Measurements from ENCODE around the gene TRIM46. TPM values are rescaled to one million over a fixed set of nuclear protein-coding genes. Genes with fewer than 3 reads are reported as not detected.
"Not testable (repeated sequence)": the region's sequence is repeated elsewhere in the genome, so short reads cannot be mapped to it uniquely, and the experiment has no call there.

The TRIM46 gene
- total and polyA plus RNA-seq, 4 donors: 6.7 to 37.6 (median 18.2) TPM

- WGBS (ENCODE audit: insufficient coverage): 0% methylated on average over 13 of the region's 19 CpGs
- peak in 2 of 6 donors; percentile 72 to 79 for DNase-seq (ENCODE audit: low read depth in 4 of 6, low spot score in 6 of 6)
- Histone ChIP-seq H3K4me1 (ENCODE audit: control insufficient read depth, insufficient read depth, low read length) (peaks cover 23% of the 10 kb centered on the region), H3K4me3 (ENCODE audit: low read depth, low read length) (peak overlapping the region; percentile 72), H3K27me3 (ENCODE audit: control insufficient read depth, insufficient read depth, low read length) (no peaks in the 10 kb centered on the region), H3K9me3 (ENCODE audit: control insufficient read depth, insufficient read depth, low read length) (no peaks in the 10 kb centered on the region), H3K27ac (ENCODE audit: low read depth, low read length) (peak overlapping the region; percentile 88), H3K36me3 (ENCODE audit: control insufficient read depth, insufficient read depth, low read length) (peaks cover 6% of the 10 kb centered on the region)
Measured at GRCh38 chr1:155226910-155227260, 53.2 kb downstream of the TRIM46 start.

GRCh38 chr1:155227261-155228095 lies 53.8 kb downstream of the TRIM46 start:
- 0% methylated on average over 30 of the region's 42 CpGs for WGBS (ENCODE audit: insufficient coverage)
- H3K4me1 ChIP-seq (ENCODE audit: control insufficient read depth, insufficient read depth, low read length): peaks cover 29% of the 10 kb centered on the region

GRCh38 chr1:155228096-155228427 lies 54.4 kb downstream of the TRIM46 start:
- peak in 1 of 6 donors; percentile 27 for DNase-seq (ENCODE audit: low read depth in 4 of 6, low spot score in 6 of 6)
- WGBS (ENCODE audit: insufficient coverage): 82% methylated on average over 5 of the region's 9 CpGs
- H3K9me3 ChIP-seq (ENCODE audit: control insufficient read depth, insufficient read depth, low read length): no peaks in the 10 kb centered on the region
- H3K4me3 ChIP-seq (ENCODE audit: low read depth, low read length): peak overlapping the region; percentile 72
- peak overlapping the region; percentile 88 for H3K27ac ChIP-seq (ENCODE audit: low read depth, low read length)
- H3K36me3 ChIP-seq (ENCODE audit: control insufficient read depth, insufficient read depth, low read length): peaks cover 6% of the 10 kb centered on the region
- peaks cover 33% of the 10 kb centered on the region for H3K4me1 ChIP-seq (ENCODE audit: control insufficient read depth, insufficient read depth, low read length)
- H3K27me3 ChIP-seq (ENCODE audit: control insufficient read depth, insufficient read depth, low read length): no peaks in the 10 kb centered on the region

More at GRCh38 chr1:155227261-155228095, 53.8 kb downstream of the TRIM46 start:
- Histone ChIP-seq H3K27me3 (ENCODE audit: control insufficient read depth, insufficient read depth, low read length) (no peaks in the 10 kb centered on the region), H3K36me3 (ENCODE audit: control insufficient read depth, insufficient read depth, low read length) (peaks cover 6% of the 10 kb centered on the region), H3K4me3 (ENCODE audit: low read depth, low read length) (peak overlapping the region; percentile 72), H3K9me3 (ENCODE audit: control insufficient read depth, insufficient read depth, low read length) (no peaks in the 10 kb centered on the region), H3K27ac (ENCODE audit: low read depth, low read length) (peak overlapping the region; percentile 88)
- DNase-seq (ENCODE audit: low read depth in 4 of 6, low spot score in 6 of 6): peak; percentile 98 to 100 (median 100)

- WGBS (ENCODE audit: insufficient coverage): 25% methylated on average over 3 of the region's 3 CpGs
- H3K27ac ChIP-seq (ENCODE audit: low read depth, low read length); DNase-seq (ENCODE audit: low read depth in 4 of 6, low spot score in 6 of 6): not testable (repeated sequence)
Measured at GRCh38 chr1:155231302-155231701, 57.7 kb downstream of the TRIM46 start.

GRCh38 chr1:155232001-155232978 lies 58.6 kb downstream of the TRIM46 start:
- H3K4me3 ChIP-seq (ENCODE audit: low read depth, low read length); H3K9me3 ChIP-seq (ENCODE audit: control insufficient read depth, insufficient read depth, low read length); H3K27me3 ChIP-seq (ENCODE audit: control insufficient read depth, insufficient read depth, low read length): not testable (repeated sequence)
- Histone ChIP-seq H3K4me1 (ENCODE audit: control insufficient read depth, insufficient read depth, low read length) (peaks cover 17% of the 10 kb centered on the region), H3K27ac (ENCODE audit: low read depth, low read length) (peak overlapping the region; percentile 67), H3K36me3 (ENCODE audit: control insufficient read depth, insufficient read depth, low read length) (peaks cover 17% of the 10 kb centered on the region)
- WGBS (ENCODE audit: insufficient coverage): 49% methylated on average over 11 of the region's 13 CpGs
- DNase-seq (ENCODE audit: low read depth in 4 of 6, low spot score in 6 of 6): peak in 4 of 6 donors; percentile 55 to 89 (median 64)

More at GRCh38 chr1:155231302-155231701, 57.7 kb downstream of the TRIM46 start:
- peaks cover 24% of the 10 kb centered on the region for H3K4me1 ChIP-seq (ENCODE audit: control insufficient read depth, insufficient read depth, low read length)
- not testable (repeated sequence) for H3K27me3 ChIP-seq (ENCODE audit: control insufficient read depth, insufficient read depth, low read length); H3K9me3 ChIP-seq (ENCODE audit: control insufficient read depth, insufficient read depth, low read length); H3K4me3 ChIP-seq (ENCODE audit: low read depth, low read length); H3K36me3 ChIP-seq (ENCODE audit: control insufficient read depth, insufficient read depth, low read length)

- Histone ChIP-seq H3K4me1 (ENCODE audit: control insufficient read depth, insufficient read depth, low read length) (peaks cover 10% of the 10 kb centered on the region), H3K36me3 (ENCODE audit: control insufficient read depth, insufficient read depth, low read length) (peaks cover 24% of the 10 kb centered on the region)
- not testable (repeated sequence) for H3K27ac ChIP-seq (ENCODE audit: low read depth, low read length); H3K27me3 ChIP-seq (ENCODE audit: control insufficient read depth, insufficient read depth, low read length); H3K4me3 ChIP-seq (ENCODE audit: low read depth, low read length); DNase-seq (ENCODE audit: low read depth in 4 of 6, low spot score in 6 of 6); H3K9me3 ChIP-seq (ENCODE audit: control insufficient read depth, insufficient read depth, low read length)
- no CpG with 5 or more reads among the region's 5 CpGs for WGBS (ENCODE audit: insufficient coverage)
Measured at GRCh38 chr1:155233502-155233901, 59.9 kb downstream of the TRIM46 start.

Small RNA genes lying within 50 kb of the gene (small RNA-seq; reads per million reads assigned to genes)
- not detected for gene HMGN2P18 (ENCODE audit: low replicate concordance)

Other genes starting within 250 kb of the TRIM46 start
- 10 to 100 TPM; 10.6 to 15.3 TPM for gene PMVK, start 237.1 kb upstream of the TRIM46 start, total RNA-seq
- 10 to 100 TPM; 43.2 to 45.3 TPM for gene PMVK, start 237.1 kb upstream of the TRIM46 start, polyA plus RNA-seq (ENCODE audit: insufficient read length in 2 of 2)
- 100 to 1,000 TPM in 1 of 2 donors, 10 to 100 TPM in 1; 57.5 to 143 TPM for gene PBXIP1, start 217.8 kb upstream of the TRIM46 start, total RNA-seq
- gene PBXIP1, start 217.8 kb upstream of the TRIM46 start, polyA plus RNA-seq (ENCODE audit: insufficient read length in 2 of 2): 10 to 100 TPM; 66.7 to 67.8 TPM
- 10 to 100 TPM; 12.7 to 24.7 TPM for gene PYGO2, start 212.1 kb upstream of the TRIM46 start, total RNA-seq
- 10 to 100 TPM; 31.6 to 34.3 TPM for gene PYGO2, start 212.1 kb upstream of the TRIM46 start, polyA plus RNA-seq (ENCODE audit: insufficient read length in 2 of 2)
- gene SHC1, start 203.1 kb upstream of the TRIM46 start, total RNA-seq: 10 to 100 TPM; 28.5 to 99.2 TPM
- 10 to 100 TPM; 26.4 to 47.2 TPM for gene SHC1, start 203.1 kb upstream of the TRIM46 start, polyA plus RNA-seq (ENCODE audit: insufficient read length in 2 of 2)
- 10 to 100 TPM; 25.9 to 64.8 TPM for gene CKS1B, start 199.2 kb upstream of the TRIM46 start, total RNA-seq
- 10 to 100 TPM; 37.6 to 41.1 TPM for gene CKS1B, start 199.2 kb upstream of the TRIM46 start, polyA plus RNA-seq (ENCODE audit: insufficient read length in 2 of 2)
- gene FLAD1, start 190.5 kb upstream of the TRIM46 start, total RNA-seq: 10 to 100 TPM; 14.6 to 32.0 TPM
- gene FLAD1, start 190.5 kb upstream of the TRIM46 start, polyA plus RNA-seq (ENCODE audit: insufficient read length in 2 of 2): 10 to 100 TPM; 33.5 to 36.9 TPM
- gene LENEP, start 180.3 kb upstream of the TRIM46 start, total RNA-seq: under 1 TPM in 1 of 2 donors, not detected in 1; 0.22 TPM
- gene LENEP, start 180.3 kb upstream of the TRIM46 start, polyA plus RNA-seq (ENCODE audit: insufficient read length in 2 of 2): under 1 TPM in 1 of 2 donors, not detected in 1; 0.39 TPM
- gene ZBTB7B, start 171.0 kb upstream of the TRIM46 start, total RNA-seq: 10 to 100 TPM in 1 of 2 donors, 1 to 10 TPM in 1; 7.3 to 10.7 TPM
- gene ZBTB7B, start 171.0 kb upstream of the TRIM46 start, polyA plus RNA-seq (ENCODE audit: insufficient read length in 2 of 2): 1 to 10 TPM; 8.7 to 9.0 TPM
- gene DCST2, start 140.1 kb upstream of the TRIM46 start, total RNA-seq: 1 to 10 TPM in 1 of 2 donors, under 1 TPM in 1; 0.10 to 1.0 TPM
- gene DCST2, start 140.1 kb upstream of the TRIM46 start, polyA plus RNA-seq (ENCODE audit: insufficient read length in 2 of 2): 1 to 10 TPM; 1.1 to 1.2 TPM
- not detected for gene DCST1, start 140.0 kb upstream of the TRIM46 start, total RNA-seq
- under 1 TPM; 0.11 to 0.33 TPM for gene DCST1, start 140.0 kb upstream of the TRIM46 start, polyA plus RNA-seq (ENCODE audit: insufficient read length in 2 of 2)
- gene ADAM15, start 122.5 kb upstream of the TRIM46 start, total RNA-seq: 10 to 100 TPM; 29.9 to 58.5 TPM
- 100 to 1,000 TPM in 1 of 2 donors, 10 to 100 TPM in 1; 73.1 to 100 TPM for gene ADAM15, start 122.5 kb upstream of the TRIM46 start, polyA plus RNA-seq (ENCODE audit: insufficient read length in 2 of 2)
- 10 to 100 TPM in 1 of 2 donors, 1 to 10 TPM in 1; 3.5 to 13.9 TPM for gene EFNA4, start 110.1 kb upstream of the TRIM46 start, total RNA-seq
- 1 to 10 TPM; 5.1 to 6.8 TPM for gene EFNA4, start 110.1 kb upstream of the TRIM46 start, polyA plus RNA-seq (ENCODE audit: insufficient read length in 2 of 2)
- gene EFNA3, start 95.0 kb upstream of the TRIM46 start, total RNA-seq: 10 to 100 TPM; 12.3 to 13.6 TPM
- gene EFNA3, start 95.0 kb upstream of the TRIM46 start, polyA plus RNA-seq (ENCODE audit: insufficient read length in 2 of 2): 10 to 100 TPM; 46.6 to 50.6 TPM
- gene EFNA1, start 46.0 kb upstream of the TRIM46 start, total RNA-seq: 10 to 100 TPM; 14.8 to 27.8 TPM
- gene EFNA1, start 46.0 kb upstream of the TRIM46 start, polyA plus RNA-seq (ENCODE audit: insufficient read length in 2 of 2): 10 to 100 TPM; 17.9 to 23.3 TPM
- gene SLC50A1, start 38.0 kb upstream of the TRIM46 start, total RNA-seq: 10 to 100 TPM; 12.1 to 35.8 TPM
- 10 to 100 TPM; 18.2 to 26.9 TPM for gene SLC50A1, start 38.0 kb upstream of the TRIM46 start, polyA plus RNA-seq (ENCODE audit: insufficient read length in 2 of 2)
- 10 to 100 TPM; 16.2 to 46.6 TPM for gene DPM3, start 33.3 kb upstream of the TRIM46 start, total RNA-seq
- gene DPM3, start 33.3 kb upstream of the TRIM46 start, polyA plus RNA-seq (ENCODE audit: insufficient read length in 2 of 2): 10 to 100 TPM; 41.7 to 47.2 TPM
- gene KRTCAP2, start 545 bp upstream of the TRIM46 start, total RNA-seq: 100 to 1,000 TPM in 1 of 2 donors, 10 to 100 TPM in 1; 81.9 to 140 TPM
- 100 to 1,000 TPM; 130 to 132 TPM for gene KRTCAP2, start 545 bp upstream of the TRIM46 start, polyA plus RNA-seq (ENCODE audit: insufficient read length in 2 of 2)
- 10 to 100 TPM; 18.2 to 39.1 TPM for gene THBS3, start 34.0 kb downstream of the TRIM46 start, total RNA-seq
- 10 to 100 TPM; 34.4 to 57.6 TPM for gene THBS3, start 34.0 kb downstream of the TRIM46 start, polyA plus RNA-seq (ENCODE audit: insufficient read length in 2 of 2)
- gene MTX1, start 34.8 kb downstream of the TRIM46 start, total RNA-seq: 10 to 100 TPM; 15.8 to 43.1 TPM
- 10 to 100 TPM; 35.8 to 40.2 TPM for gene MTX1, start 34.8 kb downstream of the TRIM46 start, polyA plus RNA-seq (ENCODE audit: insufficient read length in 2 of 2)
- 1 to 10 TPM; 8.5 to 9.8 TPM for gene ENTREP3, start 81.6 kb downstream of the TRIM46 start, total RNA-seq
- 10 to 100 TPM; 30.6 to 42.5 TPM for gene ENTREP3, start 81.6 kb downstream of the TRIM46 start, polyA plus RNA-seq (ENCODE audit: insufficient read length in 2 of 2)
- 10 to 100 TPM; 26.3 to 51.2 TPM for gene SCAMP3, start 88.5 kb downstream of the TRIM46 start, total RNA-seq
- gene SCAMP3, start 88.5 kb downstream of the TRIM46 start, polyA plus RNA-seq (ENCODE audit: insufficient read length in 2 of 2): 100 to 1,000 TPM in 1 of 2 donors, 10 to 100 TPM in 1; 89.1 to 103 TPM
- 10 to 100 TPM; 25.2 to 42.6 TPM for gene CLK2, start 99.7 kb downstream of the TRIM46 start, total RNA-seq
- 10 to 100 TPM; 49.2 to 61.1 TPM for gene CLK2, start 99.7 kb downstream of the TRIM46 start, polyA plus RNA-seq (ENCODE audit: insufficient read length in 2 of 2)
- 1 to 10 TPM; 6.1 to 9.0 TPM for gene HCN3, start 103.6 kb downstream of the TRIM46 start, total RNA-seq
- gene HCN3, start 103.6 kb downstream of the TRIM46 start, polyA plus RNA-seq (ENCODE audit: insufficient read length in 2 of 2): 10 to 100 TPM; 28.6 to 36.0 TPM
- under 1 TPM; 0.11 to 0.20 TPM for gene PKLR, start 127.6 kb downstream of the TRIM46 start, total RNA-seq
- gene PKLR, start 127.6 kb downstream of the TRIM46 start, polyA plus RNA-seq (ENCODE audit: insufficient read length in 2 of 2): under 1 TPM; 0.14 to 0.15 TPM
- 100 to 1,000 TPM; 144 to 249 TPM for gene FDPS, start 135.0 kb downstream of the TRIM46 start, total RNA-seq
- gene FDPS, start 135.0 kb downstream of the TRIM46 start, polyA plus RNA-seq (ENCODE audit: insufficient read length in 2 of 2): 100 to 1,000 TPM; 202 to 239 TPM
- gene RUSC1, start 147.0 kb downstream of the TRIM46 start, total RNA-seq: 10 to 100 TPM; 28.4 to 35.1 TPM
- gene RUSC1, start 147.0 kb downstream of the TRIM46 start, polyA plus RNA-seq (ENCODE audit: insufficient read length in 2 of 2): 100 to 1,000 TPM; 121 to 129 TPM

Data from spinal cord (tissue), 10 donors.